Measurements from ENCODE around the gene AURKAIP1.

The AURKAIP1 gene

GRCh38 chr1:1359664-1360468 is 15.1 kb downstream of the AURKAIP1 start:
- DNase-seq = no peak

DNA sequence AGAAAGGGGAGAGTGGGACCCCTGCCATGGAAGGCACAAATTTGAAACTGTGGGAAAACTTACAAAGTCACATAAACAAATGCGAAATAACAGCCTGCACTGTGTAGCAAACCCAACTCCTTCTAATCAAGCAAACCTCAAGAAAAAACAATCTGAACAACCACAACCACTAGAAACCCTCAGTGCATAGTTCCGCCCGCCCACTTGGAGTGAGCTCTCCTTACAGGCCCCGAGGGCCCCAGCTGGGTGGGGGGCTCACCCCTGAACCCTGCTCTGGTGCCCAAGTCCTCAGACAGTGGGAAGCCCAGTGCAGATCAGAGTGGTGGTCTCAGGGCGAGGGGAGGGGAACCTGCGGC is 15.7 kb downstream of the AURKAIP1 start:
- no peak for DNase-seq

DNA sequence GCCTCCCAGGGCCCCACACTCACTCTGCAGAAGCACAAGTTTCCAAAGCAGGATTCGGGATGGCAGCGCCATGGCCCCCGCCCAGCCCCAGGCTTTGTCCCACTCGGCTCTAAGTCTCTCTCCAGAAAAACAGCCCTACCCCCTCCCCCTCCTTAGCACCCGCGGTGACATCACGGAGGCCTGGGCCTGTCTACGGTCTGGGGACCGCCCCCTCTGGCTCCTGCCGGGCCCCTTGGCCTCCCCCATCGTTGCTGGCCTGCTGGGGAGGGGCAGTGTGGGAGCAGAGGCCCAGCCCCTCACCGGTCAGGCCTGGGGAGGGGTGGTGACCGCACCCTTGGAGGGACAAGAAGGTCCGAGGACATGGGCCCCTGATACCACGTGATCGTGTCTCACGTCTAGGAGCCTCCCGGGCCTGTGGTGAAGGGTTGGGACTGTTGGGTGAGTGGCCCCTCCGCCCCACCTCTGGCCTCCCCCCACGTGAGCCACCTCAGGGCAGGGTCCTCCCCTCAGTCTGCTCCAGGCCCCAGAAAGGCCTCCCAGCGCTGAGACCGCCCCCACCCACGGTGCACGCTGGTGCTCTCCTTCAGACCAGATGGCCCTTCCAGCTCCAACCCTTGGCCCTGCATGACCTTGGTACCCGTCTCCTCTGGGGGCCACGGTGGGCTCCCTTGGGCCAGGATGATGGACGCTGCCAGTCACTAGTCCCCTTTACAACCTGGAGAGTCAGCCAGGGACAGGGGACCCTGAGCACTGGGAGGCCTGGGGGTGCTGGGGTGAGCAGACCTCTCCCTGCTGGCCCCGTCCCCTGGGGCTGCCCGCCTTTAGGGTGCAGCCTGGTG is 16.4 kb downstream of the AURKAIP1 start, which contains the start of gene MXRA8:
Gene MXRA8, minus strand, starts transcription at position 123 of the 839 bp plus-strand sequence. Its CDS starts 51 bp downstream, at position 72.
- DNase-seq = no peak

DNA sequence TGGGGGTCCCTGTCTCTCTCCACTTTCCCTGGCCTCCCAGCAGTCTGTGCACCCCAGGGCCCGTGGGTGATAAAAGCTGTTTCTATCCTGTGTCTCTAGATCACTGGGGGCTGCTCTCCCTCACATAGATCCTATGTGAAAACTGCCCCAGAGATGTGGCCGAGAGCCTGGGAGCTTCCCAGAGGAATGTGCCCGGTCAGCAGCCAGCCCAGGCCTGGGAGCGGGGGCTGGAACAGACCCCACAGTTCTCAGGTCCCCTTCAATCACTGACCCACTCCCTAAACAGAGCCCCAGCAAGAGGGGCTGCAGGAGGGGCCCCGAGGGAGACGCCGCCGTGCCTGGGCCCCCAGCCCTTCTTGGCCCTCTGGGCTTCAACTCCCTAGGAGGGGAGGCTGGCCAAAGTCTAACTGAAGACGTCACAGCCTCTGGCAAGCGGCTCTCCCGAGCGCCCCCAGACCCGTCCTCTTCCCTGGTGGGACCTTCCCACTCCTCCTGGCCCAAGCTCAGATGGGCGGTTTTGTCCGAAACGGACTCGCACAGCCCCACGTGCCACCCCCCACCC is 17.1 kb downstream of the AURKAIP1 start:
- no peak for DNase-seq

DNA sequence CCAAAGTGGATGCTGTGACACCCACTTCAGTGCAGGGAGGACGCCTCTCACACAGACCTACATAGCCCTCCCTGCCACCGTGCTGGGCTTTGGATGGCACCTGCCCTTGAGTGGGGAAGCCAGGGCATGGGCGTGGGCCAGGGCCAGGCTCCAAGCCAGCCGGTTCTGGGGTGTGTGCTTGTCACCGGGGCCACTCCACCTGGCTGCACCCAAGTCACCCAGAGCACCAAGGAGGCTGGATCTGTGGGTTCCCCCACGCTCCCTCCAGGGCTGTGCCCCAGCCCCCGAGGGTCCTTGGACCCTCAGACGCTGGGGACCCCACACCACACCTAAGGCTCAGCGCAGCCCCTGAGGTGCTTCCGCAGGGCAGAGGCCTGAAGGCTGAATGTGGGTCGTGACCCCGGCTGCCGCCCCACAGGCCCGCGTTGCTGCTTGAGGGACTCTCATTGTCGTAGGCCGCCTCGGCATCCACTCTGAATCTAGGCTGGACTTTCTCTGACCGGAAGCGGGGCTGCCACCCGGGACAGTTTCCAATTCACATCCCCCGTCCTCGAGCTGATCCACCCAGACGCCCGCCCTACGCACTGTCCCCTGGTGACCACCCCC is 18.1 kb downstream of the AURKAIP1 start:
- no peak for DNase-seq

- DNase-seq = no peak
Observed at GRCh38 chr1:1356166-1356795, 18.7 kb downstream of the AURKAIP1 start.

GRCh38 chr1:1355416-1355815 is 19.6 kb downstream of the AURKAIP1 start:
- DNase-seq = no peak

GRCh38 chr1:1354271-1355247 is 20.4 kb downstream of the AURKAIP1 start:
- peak in 1 of 2 experiments; percentile 32 for DNase-seq

GRCh38 chr1:1353389-1354151 is 21.4 kb downstream of the AURKAIP1 start:
- no peak for DNase-seq

DNA sequence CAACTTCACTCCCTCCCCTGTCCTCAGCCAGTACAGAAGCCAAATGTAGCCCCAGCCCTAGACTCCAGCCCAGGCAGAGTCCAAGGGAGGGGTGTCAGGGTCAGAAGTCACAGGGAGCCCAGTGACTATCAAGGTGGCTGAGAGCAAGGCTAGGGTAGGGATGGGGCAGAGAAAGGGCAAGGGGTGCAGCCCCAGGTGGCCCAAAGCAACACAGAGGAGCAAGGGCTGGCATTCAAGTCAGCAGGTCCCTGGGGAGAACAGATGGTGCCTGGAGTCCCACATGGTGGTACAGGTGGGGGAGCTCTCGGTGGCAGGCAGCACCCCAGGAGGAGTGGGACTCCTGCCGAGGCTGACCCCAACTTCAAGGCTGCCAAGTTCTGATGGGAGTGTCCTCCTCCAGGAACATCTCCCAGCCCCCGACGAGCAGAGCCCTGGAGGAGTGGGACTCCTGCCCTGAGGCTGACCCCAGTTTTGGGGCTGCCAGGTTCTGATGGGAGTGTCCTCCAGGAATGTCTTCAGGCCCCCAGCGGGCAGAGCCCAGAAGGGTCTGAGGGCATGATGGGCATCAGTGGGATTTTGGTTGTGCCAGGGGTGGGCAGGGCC is 22.1 kb downstream of the AURKAIP1 start:
- DNase-seq = no peak

GRCh38 chr1:1351511-1352427 is 23.2 kb downstream of the AURKAIP1 start:
- DNase-seq = no peak

GRCh38 chr1:1349256-1350012 is 25.6 kb downstream of the AURKAIP1 start, which contains the start of gene DVL1:
DVL1 (minus strand) TSS chr1:1349418; CDS start chr1:1349065, 353 bp downstream.
- peak; percentile 52 to 79 for DNase-seq

DNA sequence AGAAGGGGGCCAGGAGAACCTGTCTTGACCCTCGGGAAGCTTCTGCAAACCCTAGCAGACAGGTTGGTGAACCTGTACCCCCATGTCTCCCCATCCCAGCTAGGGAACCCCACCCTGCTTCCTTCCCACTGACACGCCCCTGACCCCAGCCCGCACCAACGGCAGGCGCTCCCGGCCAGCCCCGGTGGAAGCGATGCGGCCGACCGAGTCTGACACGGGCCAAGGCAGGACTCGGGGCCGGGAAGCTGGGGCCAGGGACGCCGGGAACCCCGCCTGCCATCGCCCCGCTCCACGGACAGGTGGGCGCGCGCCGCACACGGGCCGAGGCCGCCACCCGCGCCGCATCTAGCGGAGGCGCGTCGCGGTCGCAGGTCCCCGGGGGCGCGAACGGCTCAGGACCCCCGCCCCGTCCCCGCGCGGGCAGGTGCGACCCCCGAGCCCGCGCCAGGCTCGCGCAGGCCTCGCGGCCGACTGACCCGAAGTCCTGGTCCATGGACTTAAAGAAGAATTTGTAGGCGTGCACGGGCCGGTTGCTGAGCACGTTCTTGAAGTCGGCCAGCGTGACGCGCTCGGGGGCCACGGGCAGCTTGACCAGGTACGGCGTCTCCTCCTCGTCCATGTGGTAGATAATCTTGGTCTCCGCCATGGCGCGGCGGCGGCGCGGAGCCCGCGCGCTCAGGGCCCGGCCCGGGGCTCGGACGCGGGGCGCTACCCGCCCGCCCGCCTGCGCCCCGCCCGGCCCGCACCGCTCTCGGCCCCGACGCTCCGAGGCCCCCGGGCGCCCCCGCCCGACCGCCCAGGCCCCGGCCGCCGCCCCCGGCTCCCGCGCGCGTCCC is 26.4 kb downstream of the AURKAIP1 start:
- DNase-seq = no peak

GRCh38 chr1:1347663-1348419 is 27.2 kb downstream of the AURKAIP1 start:
- DNase-seq = no peak

DNA sequence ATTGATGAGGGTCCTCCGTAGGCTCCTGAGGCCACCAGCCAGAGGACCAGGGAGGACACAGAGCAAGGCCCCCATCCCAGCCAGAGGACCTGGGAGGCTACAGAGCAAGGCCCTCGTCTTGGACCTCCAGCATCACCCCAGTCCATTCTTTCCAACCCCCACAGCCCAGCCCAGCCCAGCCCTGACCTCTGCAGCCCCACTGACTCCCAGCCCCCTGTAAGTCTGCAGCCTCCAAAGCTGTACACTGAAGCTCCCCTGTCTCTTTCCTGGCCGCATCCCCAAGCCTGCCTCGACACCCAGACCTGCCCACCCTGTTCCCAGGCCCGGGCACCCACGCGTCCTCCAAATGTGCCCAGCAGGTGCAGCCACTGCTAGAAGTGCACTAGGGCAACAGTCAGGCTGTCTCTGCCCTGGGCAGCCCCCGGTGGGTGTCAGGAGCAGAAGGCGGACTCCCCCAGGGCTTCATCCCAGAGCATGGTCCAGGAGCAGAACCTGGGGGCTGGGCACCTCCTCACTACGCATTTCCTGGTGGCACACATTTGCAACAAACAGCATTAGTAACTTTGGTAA is 27.9 kb downstream of the AURKAIP1 start:
- no peak for DNase-seq

DNA sequence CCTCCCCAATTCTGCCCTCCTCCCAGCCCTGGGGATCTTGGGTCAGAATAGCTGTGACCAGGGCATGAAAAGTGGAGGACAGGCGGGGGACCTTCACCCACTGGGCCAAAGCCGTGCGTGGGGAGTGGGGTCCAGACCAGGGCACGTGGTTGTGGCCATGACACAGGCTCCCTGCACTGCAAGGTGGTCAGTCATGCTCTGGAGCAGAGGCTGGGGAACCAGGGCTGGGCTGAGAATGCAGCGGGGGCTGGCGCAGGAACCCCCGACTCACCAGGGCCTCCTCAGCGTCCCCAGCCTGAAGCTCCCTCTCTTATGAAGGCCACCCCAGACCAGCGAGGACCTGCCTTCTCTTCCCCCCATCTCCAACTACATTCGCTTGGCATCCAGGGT is 28.5 kb downstream of the AURKAIP1 start:
- no peak for DNase-seq
